Heart right ventricle (tissue), 16 donors: ENCODE measurements around the gene PPL. TPM values are rescaled to one million over a fixed set of nuclear protein-coding genes. Genes with fewer than 3 reads are reported as not detected.

ENCODE experiments used
- ATAC-seq, 8 donors: fragments of 200-7000 bp; cut with Tn5 transposase; one replicate each; pipeline ENCODE4 v1.9.1; 2020; ENCODE audit warnings: mild to moderate bottlenecking in 8 of 8, moderate library complexity in 8 of 8, moderate number of reproducible peaks in 1 of 8
- DNase-seq, 2 donors: peaks; one replicate each; pipeline ENCODE4 v3.0.0-alpha.2; 2020
- H3K27ac ChIP-seq, 10 donors: fragments of 200-600 bp; sonication (generic) in 2 of 10; one replicate each; pipeline versions ENCODE4 v1.5.0 to v1.8.0; 2020 to 2022; ENCODE audit warnings: mild to moderate bottlenecking in 3 of 10
- H3K27me3 ChIP-seq, 7 donors: fragments of 200-600 bp; one replicate each; pipeline ENCODE4 v1.8.0; 2021 to 2022; ENCODE audit warnings: mild to moderate bottlenecking in 2 of 7
- H3K36me3 ChIP-seq, 9 donors: fragments of 200-600 bp; sonication (generic) in 1 of 9; one replicate each; pipeline versions ENCODE4 v1.5.0 to v1.8.0; 2020 to 2022; ENCODE audit warnings: mild to moderate bottlenecking in 2 of 9
- H3K4me1 ChIP-seq, 9 donors: fragments of 200-600 bp; sonication (generic) in 1 of 9; one replicate each; pipeline versions ENCODE4 v1.5.0 to v1.8.0; 2020 to 2022; ENCODE audit warnings: mild to moderate bottlenecking in 4 of 9
- H3K4me3 ChIP-seq, 10 donors: fragments of 200-600 bp; sonication (generic) in 2 of 10; one replicate each; pipeline versions ENCODE4 v1.5.0 to v1.8.0; 2020 to 2022; ENCODE audit warnings: mild to moderate bottlenecking in 7 of 10, moderate library complexity in 2 of 10
- H3K9me3 ChIP-seq, 11 donors: fragments of 200-600 bp in 10 of 11; sonication (generic) in 2 of 11; one replicate each; pipeline versions ENCODE4 v1.5.0 to v1.8.0; 2013 to 2022; ENCODE audit warnings: mild to moderate bottlenecking in 2 of 11, control low read depth in 1 of 11, moderate library complexity in 1 of 11
- WGBS, 2 donors: extraction: QIAGEN DNeasy Blood & Tissue Kit; methylation state at CpG; one replicate each; pipeline ENCODE4 v1.1.7; 2013; ENCODE audit warnings: inconsistent platforms in 1 of 2; 5-methylcytosine and 5-hydroxymethylcytosine counted together
- intact Hi-C, 10 donors: fragments of 100-400 bp; cut with DNase I; formaldehyde crosslinking; loops; one replicate each; pipeline versions ENCODE4 v1.11.1 to v1.14.2; 2022
- polyA plus RNA-seq, 2 donors: library from polyadenylated mRNA; stranded (reverse); fragments of 200-250 nt; gene quantifications; one replicate each; pipeline ENCODE4 v1.2.3, GENCODE V29; 2013
- total RNA-seq, 10 donors: library from RNA; stranded (reverse); fragmentation: NEBNext Ultra II Directional in 3 of 10; extraction: Animal tissue kit (Norgen Biotek cat#: 25700) in 3 of 10; gene quantifications; one replicate each; pipeline versions ENCODE4 v1.2.1 to v1.2.4, GENCODE V29; 2021 to 2023
- TF ChIP-seq, protein P1 (sequence below), 9 donors: fragments of 200-600 bp; sonication (generic) in 2 of 9; IDR thresholded peaks; one replicate each; pipeline versions ENCODE4 v1.5.0 to v1.8.0; 2021 to 2022; ENCODE audit warnings: antibody characterized with exemption in 9 of 9, mild to moderate bottlenecking in 5 of 9, moderate library complexity in 1 of 9
- donor health status: Arrhythmogenic right ventricular cardiomyopathy.
- donor health status: ischemic (EF 13 %, LVEDD 7.1; RV severe dilation, severe dysfunction).
- donor health status: healthy with polysubstance abuse.
- donor health status: DM: no; HTN: yes; CAD: no.
- donor health status: DM: no; HTN: no; CAD: no.
- donor health status: ischemic (EF 25% LVEDD 6.9; RV normal size, moderate dysfunction).
- donor health status: ischemic (EF 25% LVEDD 5.7; RV mildly dilated, moderate dysfunction).
- donor health status: healthy.
- donor health status: DM: yes; HTN: yes; CAD: no.
- donor health status: Ischemic cardiomyopathy.
- donor health status: ischemic (EF 35%, LVEDD 5.7; RV mildly dilated, moderate dysfunction).
- donor health status: nonischemic (EF 11% LVEDD 7.7; RV severe dilation, severe dysfunction).
- donor health status: DM: yes; HTN: yes; CAD: no.
- donor health status: PGD.
- donor health status: ischemic (EF 29% LVEDD 5.4; RV normal size, mild dysfunction).
- donor health status: nonischemic (EF 23%, LVEDD 6.1; RV moderate dilation, normal function).

PPL gene
- total and polyA plus RNA-seq, 12 donors: 4.9 to 19.3 (median 7.3) TPM

DNA sequence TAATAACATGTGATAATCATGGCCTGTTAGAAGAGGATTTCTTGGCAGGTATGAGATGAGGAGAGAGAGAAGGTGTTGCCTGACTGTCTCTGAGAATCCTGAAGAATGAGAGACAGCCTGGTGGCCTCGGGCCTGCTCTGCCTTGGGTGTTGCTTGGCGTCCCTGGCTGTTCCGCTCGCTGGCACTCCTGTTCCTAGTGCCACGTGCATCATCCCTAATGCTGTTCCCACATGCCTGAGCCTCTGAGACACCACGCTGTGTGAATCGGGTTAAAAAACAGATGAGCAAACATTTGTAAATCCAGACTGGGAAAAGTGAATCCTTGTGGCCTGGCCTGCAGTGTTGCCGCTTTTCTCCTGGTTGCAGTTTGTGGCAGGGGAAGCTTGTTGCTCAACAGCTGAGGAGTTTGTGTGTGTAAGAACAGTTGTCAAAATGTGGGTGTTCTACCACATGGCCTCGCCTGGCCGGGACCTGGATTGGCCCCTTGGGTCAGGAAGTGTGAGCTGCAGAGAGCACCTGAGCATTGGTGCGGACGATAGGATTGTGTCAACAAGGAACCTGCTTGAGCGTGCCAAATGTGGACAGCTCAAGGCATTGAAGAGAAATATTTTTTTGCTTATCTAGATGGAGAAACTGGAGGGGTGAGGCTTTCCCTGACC is 67.7 kb downstream of the PPL start:
- intact Hi-C loops: loop anchor here in 1 of 10 donors (10.0 kb wide), 1 partner anchor 64 kb away; the partner anchor contains the start of gene ROGDI

DNA sequence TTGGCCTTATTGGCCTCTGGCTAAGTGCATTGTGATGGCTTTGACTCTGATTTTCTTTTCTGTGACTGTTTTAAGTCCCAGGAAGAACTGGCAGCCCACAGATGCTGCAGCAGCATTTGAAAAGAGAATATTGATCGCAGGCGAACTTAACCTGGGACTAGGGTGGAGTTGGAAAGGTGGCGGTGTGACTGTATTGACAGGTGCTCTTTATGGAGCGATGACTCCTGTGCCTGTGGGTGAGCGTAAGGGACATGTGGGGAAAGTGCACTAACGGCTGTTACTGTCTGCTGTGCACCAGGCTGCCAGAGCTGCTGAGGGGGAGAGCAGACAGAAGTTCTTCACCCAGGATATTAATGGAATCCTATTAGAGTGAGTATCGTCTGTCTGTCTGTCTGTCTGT is 68.4 kb downstream of the PPL start:
- TF ChIP-seq, protein P1, sequence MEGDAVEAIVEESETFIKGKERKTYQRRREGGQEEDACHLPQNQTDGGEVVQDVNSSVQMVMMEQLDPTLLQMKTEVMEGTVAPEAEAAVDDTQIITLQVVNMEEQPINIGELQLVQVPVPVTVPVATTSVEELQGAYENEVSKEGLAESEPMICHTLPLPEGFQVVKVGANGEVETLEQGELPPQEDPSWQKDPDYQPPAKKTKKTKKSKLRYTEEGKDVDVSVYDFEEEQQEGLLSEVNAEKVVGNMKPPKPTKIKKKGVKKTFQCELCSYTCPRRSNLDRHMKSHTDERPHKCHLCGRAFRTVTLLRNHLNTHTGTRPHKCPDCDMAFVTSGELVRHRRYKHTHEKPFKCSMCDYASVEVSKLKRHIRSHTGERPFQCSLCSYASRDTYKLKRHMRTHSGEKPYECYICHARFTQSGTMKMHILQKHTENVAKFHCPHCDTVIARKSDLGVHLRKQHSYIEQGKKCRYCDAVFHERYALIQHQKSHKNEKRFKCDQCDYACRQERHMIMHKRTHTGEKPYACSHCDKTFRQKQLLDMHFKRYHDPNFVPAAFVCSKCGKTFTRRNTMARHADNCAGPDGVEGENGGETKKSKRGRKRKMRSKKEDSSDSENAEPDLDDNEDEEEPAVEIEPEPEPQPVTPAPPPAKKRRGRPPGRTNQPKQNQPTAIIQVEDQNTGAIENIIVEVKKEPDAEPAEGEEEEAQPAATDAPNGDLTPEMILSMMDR (IDR thresholded peaks at IDR 0.05): no peak
- Histone ChIP-seq H3K9me3 (no peaks in the 10 kb centered on the region), H3K4me3 (no peak overlapping the region), H3K4me1 (peaks cover 0 to 41% (median 21%) of the 10 kb centered on the region in 9 donors), H3K27me3 (no peaks in the 10 kb centered on the region), H3K27ac (peak overlapping the region in 2 of 10 donors; percentile 7 to 35), H3K36me3 (peaks cover 0 to 89% (median 36%) of the 10 kb centered on the region in 9 donors)
- ATAC-seq (peak in 5 of 8 donors; percentile 21 to 61 (median 42)), DNase-seq (no peak)
- intact Hi-C loops: loop anchor here in 1 of 10 donors (10.0 kb wide), 1 partner anchor 64 kb away; the partner anchor contains the start of gene ROGDI
- WGBS, 2 donors: 79% methylated on average over 7 of the region's 7 CpGs

More for the DNA sequence above, 67.7 kb downstream of the PPL start:
- ATAC-seq: peak in 4 of 8 donors; percentile 27 to 72 (median 36)
- TF ChIP-seq, protein P1 (IDR thresholded peaks at IDR 0.05): no peak
- no peaks in the 10 kb centered on the region for H3K27me3 ChIP-seq
- no peak overlapping the region for H3K4me3 ChIP-seq
- WGBS, 2 donors: 75 to 82% methylated on average over 13 of the region's 13 CpGs
- no peak for DNase-seq
- peaks cover 0 to 90% (median 42%) of the 10 kb centered on the region in 9 donors for H3K36me3 ChIP-seq
- peak overlapping the region in 1 of 10 donors; percentile 35 for H3K27ac ChIP-seq
- no peaks in the 10 kb centered on the region for H3K9me3 ChIP-seq
- peaks cover 0 to 34% (median 14%) of the 10 kb centered on the region in 9 donors for H3K4me1 ChIP-seq

DNA sequence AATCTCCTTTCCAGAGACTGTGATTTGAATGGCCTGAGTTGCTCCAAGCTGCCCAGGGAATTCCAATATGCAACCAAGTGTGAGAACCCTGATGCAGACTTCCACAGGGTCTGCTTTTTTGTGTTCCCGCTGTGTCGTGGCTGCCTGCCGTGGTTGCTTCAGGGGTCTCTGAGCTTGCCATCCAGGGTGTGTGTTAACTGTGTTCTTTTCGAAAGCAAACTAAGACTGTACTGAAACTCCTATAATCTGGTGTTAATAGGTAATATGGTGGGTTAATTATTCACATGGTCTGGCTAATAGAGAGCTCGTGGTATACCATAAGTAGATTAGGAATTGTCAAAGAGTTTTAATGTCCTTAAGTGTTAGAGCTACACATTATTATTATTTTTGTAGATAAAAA is 68.9 kb downstream of the PPL start:
- WGBS, 2 donors: 91 to 93% methylated on average over 5 of the region's 5 CpGs
- peaks cover 0 to 46% (median 25%) of the 10 kb centered on the region in 9 donors for H3K4me1 ChIP-seq
- no peaks in the 10 kb centered on the region for H3K9me3 ChIP-seq
- ATAC-seq: no peak
- H3K4me3 ChIP-seq: no peak overlapping the region
- intact Hi-C loops: loop anchor here in 1 of 10 donors (10.0 kb wide), 1 partner anchor 63 kb away; the partner anchor contains the start of gene ROGDI
- TF ChIP-seq, protein P1 (IDR thresholded peaks at IDR 0.05): no peak
- H3K27ac ChIP-seq: peak overlapping the region in 1 of 10 donors; percentile 7
- peaks cover 0 to 88% (median 31%) of the 10 kb centered on the region in 9 donors for H3K36me3 ChIP-seq
- DNase-seq: no peak
- H3K27me3 ChIP-seq: no peaks in the 10 kb centered on the region

DNA sequence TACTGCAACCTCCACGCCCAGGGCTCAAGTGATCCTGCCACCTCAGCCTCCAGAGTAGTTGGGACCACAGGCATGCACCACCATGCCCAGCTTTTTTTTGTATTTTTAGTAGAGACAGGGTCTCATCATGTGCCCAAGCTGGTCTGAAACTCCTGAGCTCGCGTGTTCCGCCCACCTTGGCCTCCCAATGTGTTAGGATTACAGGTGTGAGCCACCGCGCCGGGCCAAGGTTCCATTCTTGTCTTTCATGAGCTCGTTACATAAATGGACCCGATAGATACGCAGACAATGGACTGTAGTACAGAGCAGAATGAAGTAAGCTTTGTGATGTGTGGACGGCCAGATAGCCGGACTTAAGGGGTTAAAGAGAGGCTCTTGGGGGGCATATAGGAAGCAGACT is 70.4 kb downstream of the PPL start:
- intact Hi-C loops: loop anchor here in 1 of 10 donors (10.0 kb wide), 1 partner anchor 62 kb away; the partner anchor contains the start of gene ROGDI
- Histone ChIP-seq H3K4me1 (peaks cover 0 to 58% (median 29%) of the 10 kb centered on the region in 9 donors), H3K36me3 (peaks cover 0 to 88% (median 23%) of the 10 kb centered on the region in 9 donors), H3K4me3 (no peak overlapping the region), H3K9me3 (no peaks in the 10 kb centered on the region), H3K27me3 (no peaks in the 10 kb centered on the region), H3K27ac (no peak overlapping the region)
- DNase-seq: no peak
- 96 to 99% methylated on average over 12 of the region's 12 CpGs for WGBS, 2 donors
- no peak for ATAC-seq
- TF ChIP-seq, protein P1 (IDR thresholded peaks at IDR 0.05): no peak
